Common myeloid progenitor, CD34-positive (primary cell): ENCODE results near the gene SIN3B.
"Not testable (repeated sequence)": the region's sequence is repeated elsewhere in the genome, so short reads cannot be mapped to it uniquely, and the experiment has no call there.

Experiments used
- CTCF ChIA-PET: fragments of 350-600 bp; sonication (Branson Sonifier 250); formaldehyde crosslinking; loops from one replicate; lab custom pipeline; 2021; ENCODE audit warnings: antibody characterized with exemption; lab: Charles Lee
- POLR2A ChIA-PET: fragments of 350-600 bp; sonication (Branson Sonifier 250); formaldehyde crosslinking; loops from one replicate; lab custom pipeline; 2021; ENCODE audit warnings: antibody characterized with exemption; lab: Charles Lee
- DNase-seq, 3 donors: peaks; one replicate each; pipeline versions ENCODE4 v3.0.0 to v3.0.0-alpha.2; 2013
- H3K27ac ChIP-seq, 2 experiments: 1 replicate in 1 of 2; 2 replicates in 1 of 2; pipeline ENCODE4 v1.7.0; 2013; ENCODE audit warnings: inconsistent platforms in 2 of 2, low read length in 2 of 2, mild to moderate bottlenecking in 2 of 2, low read depth in 1 of 2, moderate library complexity in 1 of 2; ENCODE audit not compliant: severe bottlenecking in 2 of 2, insufficient read depth in 1 of 2, poor library complexity in 1 of 2
- H3K27me3 ChIP-seq, 5 experiments: replicated peaks in 2 of 5; 1 replicate in 3 of 5; 2 replicates in 2 of 5; pipeline versions ENCODE4 v1.6.1 to v1.7.0; 2013; ENCODE audit warnings: low read length in 4 of 5, mild to moderate bottlenecking in 2 of 5, moderate library complexity in 2 of 5, inconsistent platforms in 1 of 5; ENCODE audit not compliant: insufficient read depth in 5 of 5, control insufficient read depth in 4 of 5
- H3K36me3 ChIP-seq, 4 experiments: 1 replicate in 2 of 4; 2 replicates in 2 of 4; pipeline versions ENCODE4 v1.6.1 to v1.7.0; 2013; ENCODE audit warnings: low read length in 3 of 4, control low read depth in 1 of 4, mild to moderate bottlenecking in 1 of 4; ENCODE audit not compliant: control insufficient read depth in 4 of 4, insufficient read depth in 4 of 4
- H3K4me1 ChIP-seq, 4 experiments: 1 replicate in 3 of 4; 2 replicates in 1 of 4; pipeline versions ENCODE4 v1.6.1 to v1.7.1; 2013; ENCODE audit warnings: low read length in 3 of 4, mild to moderate bottlenecking in 3 of 4, control low read depth in 1 of 4, inconsistent platforms in 1 of 4, moderate library complexity in 1 of 4; ENCODE audit not compliant: control insufficient read depth in 4 of 4, insufficient read depth in 4 of 4; ENCODE audit errors: control extremely low read depth in 1 of 4
- H3K4me3 ChIP-seq, 7 experiments: 1 replicate in 4 of 7; 2 replicates in 3 of 7; pipeline versions ENCODE4 v1.5.1 to v1.7.0; 2013; ENCODE audit warnings: mild to moderate bottlenecking in 7 of 7, low read length in 6 of 7, moderate library complexity in 6 of 7, inconsistent platforms in 2 of 7, low read depth in 2 of 7, control low read depth in 1 of 7; ENCODE audit not compliant: insufficient read depth in 4 of 7, control insufficient read depth in 1 of 7; ENCODE audit errors: extremely low read depth in 1 of 7
- H3K9me3 ChIP-seq, 5 experiments: 1 replicate in 4 of 5; 2 replicates in 1 of 5; pipeline versions ENCODE4 v1.6.1 to v1.7.1; 2013; ENCODE audit warnings: low read length in 4 of 5, mild to moderate bottlenecking in 2 of 5, inconsistent platforms in 1 of 5, low read depth in 1 of 5, moderate library complexity in 1 of 5; ENCODE audit not compliant: control insufficient read depth in 4 of 5, insufficient read depth in 2 of 5; ENCODE audit errors: control extremely low read depth in 1 of 5
- WGBS: methylation state at CpG from one replicate; pipeline ENCODE4 v1.1.5; 2013; ENCODE audit not compliant: insufficient coverage; 5-methylcytosine and 5-hydroxymethylcytosine counted together

Gene SIN3B

DNA sequence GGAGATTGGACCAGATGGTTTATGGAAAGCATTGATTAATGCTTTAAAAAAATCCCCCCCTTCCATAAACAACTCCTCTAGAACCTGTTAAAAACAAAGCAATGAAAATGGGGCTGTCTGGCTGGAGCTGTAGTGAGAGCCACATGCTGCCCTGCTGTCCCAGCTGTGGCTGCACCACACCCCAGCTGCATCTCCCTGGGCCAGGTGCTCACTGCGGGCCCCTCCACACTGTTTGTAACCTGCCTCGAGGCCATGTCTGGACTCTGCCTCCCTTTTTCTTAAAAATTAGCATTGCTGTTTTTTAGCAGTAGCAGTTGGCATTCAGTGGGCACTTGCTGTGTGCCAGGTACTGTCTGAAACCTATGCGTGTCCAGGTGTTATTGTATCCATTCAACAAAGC, 44.4 kb downstream of the SIN3B start:
- Histone ChIP-seq H3K27ac (no peak overlapping the region), H3K9me3 (peaks cover 0 to 21% (median 0%) of the 10 kb centered on the region in 5 experiments), H3K4me3 (no peak overlapping the region), H3K4me1 (peaks cover 0 to 16% (median 13%) of the 10 kb centered on the region in 4 experiments), H3K27me3 (no peaks in the 10 kb centered on the region), H3K36me3 (peaks cover 15 to 71% (median 48%) of the 10 kb centered on the region in 4 experiments)
- ChIA-PET CTCF (no interaction called here), POLR2A (no interaction called here)
- DNase-seq = no peak
- WGBS = 100% methylated on average over 3 of the region's 3 CpGs

DNA sequence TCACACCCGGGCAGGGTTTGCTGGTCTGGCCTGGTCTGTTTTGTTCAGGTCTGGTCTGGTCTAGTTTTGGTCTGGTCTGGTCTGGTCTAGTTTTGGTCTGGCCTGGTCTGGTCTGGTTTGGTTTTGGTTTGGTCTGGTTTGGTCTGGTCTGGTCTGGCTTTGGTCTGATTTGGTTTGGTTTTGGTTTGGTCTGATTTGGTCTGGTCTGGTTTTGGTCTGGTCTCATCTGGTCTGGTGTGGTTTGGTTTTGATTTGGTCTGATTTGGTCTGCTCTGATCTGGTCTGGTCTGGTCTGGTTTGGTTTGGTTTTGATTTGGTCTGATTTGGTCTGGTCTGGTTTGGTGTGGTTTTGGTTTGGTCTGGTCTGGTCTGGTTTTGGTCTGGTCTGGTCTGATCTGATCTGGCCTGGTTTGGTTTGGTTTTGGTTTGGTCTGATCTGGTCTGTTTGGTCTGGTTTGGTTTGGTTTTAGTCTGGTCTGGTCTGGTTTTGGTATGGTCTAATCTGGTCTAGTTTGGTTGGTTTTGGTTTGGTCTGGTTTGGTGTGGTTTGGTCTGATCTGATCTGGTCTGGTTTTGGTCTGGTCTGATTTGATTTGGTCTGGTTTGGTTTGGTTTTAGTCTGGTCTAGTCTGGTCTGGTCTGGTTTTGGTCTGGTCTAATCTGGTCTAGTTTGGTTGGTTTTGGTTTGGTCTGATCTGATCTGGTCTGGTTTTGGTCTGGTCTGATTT, 45.2 kb downstream of the SIN3B start:
- H3K4me3 ChIP-seq = no peak overlapping the region
- ChIA-PET CTCF (no interaction called here), POLR2A (no interaction called here)
- no peaks in the 10 kb centered on the region for H3K27me3 ChIP-seq
- no CpG with 5 or more reads among the region's 1 CpG for WGBS
- H3K9me3 ChIP-seq = peaks cover 0 to 28% (median 0%) of the 10 kb centered on the region in 5 experiments
- H3K36me3 ChIP-seq = peaks cover 17 to 71% (median 54%) of the 10 kb centered on the region in 4 experiments
- H3K27ac ChIP-seq = no peak overlapping the region
- DNase-seq = no peak
- peaks cover 0 to 16% (median 13%) of the 10 kb centered on the region in 4 experiments for H3K4me1 ChIP-seq

GRCh38 chr19:16874978-16875299, 45.7 kb downstream of the SIN3B start:
- POLR2A ChIA-PET, H3K4me3 ChIP-seq, H3K27ac ChIP-seq, DNase-seq, CTCF ChIA-PET, H3K27me3 ChIP-seq: not testable (repeated sequence)
- peaks cover 0 to 16% (median 13%) of the 10 kb centered on the region in 4 experiments for H3K4me1 ChIP-seq
- H3K9me3 ChIP-seq = peaks cover 0 to 28% (median 0%) of the 10 kb centered on the region in 5 experiments
- H3K36me3 ChIP-seq = peaks cover 17 to 72% (median 56%) of the 10 kb centered on the region in 4 experiments

DNA sequence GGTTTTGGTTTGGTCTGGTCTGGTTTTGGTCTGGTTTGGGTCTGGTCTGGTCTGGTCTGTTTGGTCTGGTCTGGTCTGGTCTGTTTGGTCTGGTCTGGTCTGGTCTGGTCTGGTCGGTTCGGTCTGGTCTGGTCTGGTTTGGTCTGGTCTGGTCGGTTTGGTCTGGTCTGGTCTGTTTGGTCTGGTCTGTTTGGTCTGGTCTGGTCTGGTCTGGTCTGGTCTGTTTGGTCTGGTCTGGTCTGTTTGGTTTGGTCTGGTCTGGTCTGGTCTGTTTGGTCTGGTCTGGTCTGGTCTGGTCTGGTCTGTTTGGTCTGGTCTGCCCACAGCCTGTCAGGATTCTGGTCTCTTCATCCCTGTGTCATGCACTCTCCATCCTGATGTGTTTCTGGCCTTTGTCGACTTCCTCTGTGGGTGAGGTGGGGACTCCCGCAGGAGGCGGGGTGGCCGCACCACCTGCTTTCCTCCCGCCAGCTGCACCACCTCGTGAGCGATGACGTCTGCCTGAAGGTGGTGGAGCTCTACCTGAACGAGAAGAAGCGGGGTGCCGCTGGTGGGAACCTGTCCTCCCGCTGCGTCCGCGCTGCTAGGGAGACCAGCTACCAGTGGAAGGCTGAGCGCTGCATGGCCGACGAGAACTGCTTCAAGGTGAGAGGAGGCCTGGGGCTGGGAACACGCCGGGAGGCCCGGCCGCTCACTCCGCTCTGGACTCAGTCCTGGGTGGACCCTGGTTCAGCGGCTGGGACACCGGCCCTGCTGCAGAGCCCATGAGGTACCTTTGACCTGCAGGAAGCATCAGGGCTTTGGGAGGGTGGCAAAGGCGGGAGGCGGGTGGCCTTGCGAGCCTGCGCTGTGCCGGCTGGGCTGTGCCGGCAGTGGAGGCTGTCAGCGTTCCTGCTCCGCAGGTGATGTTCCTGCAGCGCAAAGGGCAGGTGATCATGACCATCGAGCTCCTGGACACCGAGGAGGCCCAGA, 46.7 kb downstream of the SIN3B start:
- ChIA-PET CTCF (interaction anchor here (2.0 kb wide), 1 partner anchor 12 kb away, joined by 4 read pairs; no protein-coding TSS in a partner anchor), POLR2A (interaction anchor here (1.0 kb wide), 1 partner anchor 18 kb away, joined by 3 read pairs; no protein-coding TSS in a partner anchor)
- no peak overlapping the region for H3K4me3 ChIP-seq
- H3K27ac ChIP-seq = no peak overlapping the region
- no peak for DNase-seq
- H3K27me3 ChIP-seq = no peaks in the 10 kb centered on the region
- peaks cover 0 to 16% (median 13%) of the 10 kb centered on the region in 4 experiments for H3K4me1 ChIP-seq
- WGBS = 96% methylated on average over 36 of the region's 39 CpGs
- peaks cover 0 to 36% (median 5%) of the 10 kb centered on the region in 5 experiments for H3K9me3 ChIP-seq
- H3K36me3 ChIP-seq = peaks cover 17 to 71% (median 55%) of the 10 kb centered on the region in 4 experiments

DNA sequence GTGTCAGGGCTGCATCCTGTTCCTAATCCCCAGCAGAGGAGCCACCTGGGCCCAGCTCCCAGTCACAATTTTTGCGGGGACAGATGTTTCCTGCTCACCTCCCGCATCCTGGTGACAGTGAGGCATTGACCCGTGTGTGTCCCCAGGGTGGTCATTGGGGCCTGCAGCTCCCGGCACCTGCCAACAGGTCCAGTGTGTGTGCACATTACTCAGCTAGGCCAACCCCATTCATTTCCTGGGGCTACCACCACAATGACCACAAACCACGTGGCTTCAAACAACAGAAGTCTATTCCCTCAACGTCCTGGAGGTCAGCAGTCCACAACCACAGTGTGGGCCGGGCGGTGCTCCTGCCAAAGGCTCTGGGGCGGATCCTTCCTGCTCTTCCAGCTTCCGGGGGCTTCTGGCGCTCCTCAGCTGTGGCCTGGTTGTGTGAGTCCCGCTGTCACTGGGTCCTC, 47.7 kb downstream of the SIN3B start:
- POLR2A ChIA-PET = interaction anchor here (1.0 kb wide), 1 partner anchor 17 kb away, joined by 3 read pairs; no protein-coding TSS in a partner anchor
- Histone ChIP-seq H3K27ac (no peak overlapping the region), H3K27me3 (no peaks in the 10 kb centered on the region), H3K9me3 (peaks cover under 1 to 46% (median 16%) of the 10 kb centered on the region in 5 experiments), H3K4me3 (no peak overlapping the region), H3K4me1 (peaks cover 0 to 16% (median 13%) of the 10 kb centered on the region in 4 experiments), H3K36me3 (peaks cover 17 to 61% (median 46%) of the 10 kb centered on the region in 4 experiments)
- 63% methylated on average over 11 of the region's 12 CpGs for WGBS
- peak in 2 of 3 donors; percentile 41 to 65 for DNase-seq
- CTCF ChIA-PET = interaction anchor here (2.0 kb wide), 1 partner anchor 11 kb away, joined by 4 read pairs; no protein-coding TSS in a partner anchor

DNA sequence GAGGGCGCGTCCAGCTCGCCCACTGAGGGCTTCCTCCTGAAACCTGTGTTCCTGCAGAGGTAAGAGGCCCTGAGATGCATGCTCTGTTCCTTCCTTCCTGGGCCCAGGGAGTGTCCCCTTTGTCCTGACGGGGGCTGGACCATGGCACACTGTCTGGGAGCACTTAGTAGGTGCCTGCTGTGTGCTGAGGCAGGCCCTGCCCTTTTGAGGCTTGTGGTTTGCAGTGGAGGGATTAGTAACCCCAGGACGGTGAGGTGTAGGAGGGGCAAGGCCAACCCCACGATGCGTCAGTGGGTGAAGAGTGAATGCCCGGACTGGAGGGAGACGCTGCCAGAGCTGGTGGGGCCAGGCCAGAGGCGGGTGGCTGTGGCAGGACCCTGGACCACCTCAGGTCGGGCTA, 48.4 kb downstream of the SIN3B start:
- H3K4me3 ChIP-seq = no peak overlapping the region
- 97% methylated on average over 9 of the region's 11 CpGs for WGBS
- peaks cover 0 to 16% (median 13%) of the 10 kb centered on the region in 4 experiments for H3K4me1 ChIP-seq
- ChIA-PET CTCF (interaction anchor here (2.0 kb wide), 1 partner anchor 10 kb away, joined by 4 read pairs; no protein-coding TSS in a partner anchor), POLR2A (interaction anchor here (0.6 kb wide), 1 partner anchor 35 kb away, joined by 3 read pairs; no protein-coding TSS in a partner anchor)
- no peak overlapping the region for H3K27ac ChIP-seq
- peaks cover 2 to 53% (median 22%) of the 10 kb centered on the region in 5 experiments for H3K9me3 ChIP-seq
- H3K27me3 ChIP-seq = no peaks in the 10 kb centered on the region
- H3K36me3 ChIP-seq = peaks cover 17 to 60% (median 45%) of the 10 kb centered on the region in 4 experiments
- no peak for DNase-seq
